IPS DF 19.7 (cell line): ENCODE results near the gene TMEM240.
"Not testable (repeated sequence)": the region's sequence is repeated elsewhere in the genome, so short reads cannot be mapped to it uniquely, and the experiment has no call there.

Source experiments
- DNase-seq: peaks from one replicate; pipeline ENCODE4 v3.0.0-alpha.2; 2013; ENCODE audit warnings: low read depth, low spot score

TMEM240 gene

DNA sequence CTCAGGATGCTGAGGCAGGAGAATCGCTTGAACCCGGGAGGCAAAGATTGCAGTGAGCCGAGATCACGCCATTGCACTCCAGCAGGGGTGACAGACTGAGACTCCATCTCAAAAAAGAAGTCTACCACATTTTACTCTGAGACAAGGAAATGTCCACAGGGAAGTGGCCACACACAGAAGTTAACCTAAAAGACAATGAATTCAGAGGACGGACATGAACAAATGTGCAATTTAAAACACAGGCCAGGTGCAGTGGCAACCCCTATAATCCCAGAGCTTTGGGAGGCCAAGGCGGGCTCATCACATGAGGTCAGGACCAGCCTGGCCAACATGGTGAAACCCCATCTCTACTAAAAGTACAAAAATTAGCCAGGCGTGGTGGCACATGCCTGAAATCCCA lies 17.3 kb upstream of the TMEM240 start:
- DNase-seq, result not testable (repeated sequence)

GRCh38 chr1:1556961-1557360 lies 16.5 kb upstream of the TMEM240 start:
- not testable (repeated sequence) for DNase-seq

DNA sequence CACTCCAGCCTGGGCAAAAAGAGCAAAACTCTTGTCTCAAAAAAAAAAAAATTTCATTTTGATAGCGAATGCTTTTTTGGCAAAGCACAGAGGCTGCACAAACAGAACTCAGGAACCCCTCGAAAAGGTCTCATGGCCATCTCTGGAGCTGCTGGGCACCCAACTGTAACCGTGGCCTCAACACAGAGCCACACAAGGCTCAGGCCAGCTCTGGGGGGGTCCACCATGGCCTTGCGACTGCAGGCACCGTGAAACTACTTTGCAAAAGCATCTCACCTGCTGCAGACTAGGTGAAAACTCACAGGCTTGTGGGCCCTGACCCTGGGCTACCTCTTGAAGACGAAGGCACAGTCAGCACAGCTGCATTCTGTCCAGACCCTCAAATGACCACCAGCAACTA lies 16.1 kb upstream of the TMEM240 start:
- no peak for DNase-seq

DNA sequence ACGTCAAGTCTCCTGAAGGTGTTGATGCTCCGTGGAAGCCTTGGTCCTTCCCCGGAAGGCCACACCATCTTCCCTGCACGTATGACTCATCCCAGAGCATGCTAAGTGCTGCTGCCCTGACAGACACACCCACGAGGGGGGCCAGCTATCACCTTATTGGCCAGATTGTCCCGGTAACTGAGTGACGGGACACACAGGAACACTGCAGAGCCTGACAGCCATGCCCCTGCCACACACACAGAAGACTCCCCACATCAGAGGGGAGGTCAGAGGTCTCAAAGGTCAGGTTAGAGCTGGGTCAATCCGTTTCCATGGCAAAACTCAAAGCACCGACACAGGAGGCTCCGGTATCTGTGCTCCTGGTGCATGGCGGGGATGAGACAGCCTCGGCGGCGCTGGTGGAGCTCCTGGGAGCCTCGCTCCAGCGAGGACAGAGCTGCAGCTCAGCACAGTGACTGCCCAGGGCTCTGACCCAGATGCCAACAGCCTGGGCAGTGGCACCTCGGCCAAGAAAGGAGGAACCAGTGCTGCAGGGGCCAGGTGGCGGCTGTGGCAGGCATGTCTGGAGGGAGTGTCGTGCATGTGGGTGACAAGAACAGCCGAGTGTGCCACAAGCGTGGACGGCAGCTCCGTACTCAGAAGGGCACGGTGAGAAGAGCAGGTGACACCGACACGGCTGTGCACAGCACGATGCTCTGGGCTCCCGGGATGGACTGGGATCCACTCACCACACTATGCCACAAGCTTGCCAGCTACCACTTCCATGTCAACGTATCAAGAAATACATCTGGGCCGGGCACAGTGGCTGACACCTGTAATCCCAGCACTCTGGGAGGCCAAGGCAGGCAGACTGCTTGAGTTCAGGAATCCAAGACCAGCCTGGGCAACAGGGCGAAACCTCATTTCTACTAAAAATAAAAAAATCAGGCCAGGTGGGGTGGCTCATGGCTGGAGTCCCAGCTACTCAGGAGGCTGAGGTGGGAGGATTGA lies 14.8 kb upstream of the TMEM240 start:
- no peak for DNase-seq

DNA sequence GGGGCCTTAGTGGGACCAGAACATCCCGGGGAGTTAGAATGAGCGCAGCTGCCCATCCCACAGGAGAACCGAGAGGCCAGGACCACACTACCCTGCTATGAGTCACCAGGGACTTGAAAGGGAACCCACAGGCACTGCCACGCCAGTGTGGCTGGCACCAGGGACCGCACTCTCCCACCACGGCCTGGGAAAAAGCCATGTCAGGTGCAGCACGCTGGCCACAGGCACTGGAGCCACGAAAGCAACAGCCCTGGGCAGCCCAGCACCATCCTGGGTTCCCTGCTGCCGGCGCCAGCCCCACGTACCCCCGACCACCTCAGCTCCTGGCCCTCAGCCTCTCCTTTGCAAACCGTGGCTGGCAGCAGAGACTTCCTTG lies 14.1 kb upstream of the TMEM240 start:
- no peak for DNase-seq

GRCh38 chr1:1553821-1554494 lies 13.5 kb upstream of the TMEM240 start:
- no peak for DNase-seq

DNA sequence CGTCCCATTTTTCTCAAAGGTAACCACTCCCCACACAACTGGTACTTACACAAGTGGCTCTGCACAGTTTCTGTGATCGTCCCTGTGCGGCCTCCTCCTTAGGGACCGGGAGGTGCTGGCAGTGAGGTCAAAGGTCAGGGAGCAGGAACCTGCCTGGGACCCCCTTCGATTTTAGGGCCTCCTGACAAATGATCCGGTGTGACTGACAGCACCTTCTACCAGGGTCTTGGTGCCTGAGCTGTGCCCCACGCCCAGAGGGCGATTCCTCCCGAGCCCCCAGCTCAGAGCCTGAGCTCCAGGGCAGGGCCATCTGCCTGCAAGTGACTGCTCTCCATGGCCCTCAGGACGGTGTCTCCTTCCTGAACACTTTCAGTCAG lies 11.8 kb upstream of the TMEM240 start:
- no peak for DNase-seq

DNA sequence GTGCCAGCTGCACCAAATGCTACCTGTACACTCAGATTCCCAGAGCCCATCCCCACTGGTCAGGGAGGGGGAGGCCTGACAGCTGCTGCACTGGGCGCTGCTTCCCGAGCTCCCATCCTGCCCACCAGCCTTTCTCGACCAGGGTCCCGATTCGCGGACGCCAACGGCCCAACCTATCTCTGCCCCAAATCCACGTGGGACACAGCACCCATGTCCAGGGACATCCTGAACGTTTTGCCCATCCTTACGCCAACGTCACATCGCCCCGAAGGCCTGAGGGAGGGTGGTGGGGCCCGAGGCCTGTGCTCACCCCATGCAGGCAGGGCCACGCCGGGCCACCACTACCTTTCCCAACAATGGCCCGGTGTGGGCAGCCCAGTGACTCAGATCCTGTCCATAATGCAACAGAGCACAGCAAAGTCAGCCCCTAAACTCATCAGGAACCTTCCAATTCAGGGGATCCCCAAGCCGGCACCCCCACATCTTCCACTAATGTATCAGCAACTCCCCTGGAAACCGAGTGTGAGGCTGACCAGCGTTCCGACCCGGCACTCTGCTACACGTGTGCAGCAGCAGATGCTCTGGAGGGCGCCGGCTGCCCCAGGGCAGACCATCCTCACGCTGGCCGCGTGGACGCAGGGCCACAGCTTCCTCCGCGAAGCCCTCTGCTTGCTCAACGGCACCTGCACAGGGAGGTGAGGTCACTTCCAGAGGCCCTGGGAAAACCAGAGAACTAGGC lies 11.3 kb upstream of the TMEM240 start:
- DNase-seq, result no peak

GRCh38 chr1:1550591-1551432 lies 10.4 kb upstream of the TMEM240 start:
- DNase-seq, result no peak

DNA sequence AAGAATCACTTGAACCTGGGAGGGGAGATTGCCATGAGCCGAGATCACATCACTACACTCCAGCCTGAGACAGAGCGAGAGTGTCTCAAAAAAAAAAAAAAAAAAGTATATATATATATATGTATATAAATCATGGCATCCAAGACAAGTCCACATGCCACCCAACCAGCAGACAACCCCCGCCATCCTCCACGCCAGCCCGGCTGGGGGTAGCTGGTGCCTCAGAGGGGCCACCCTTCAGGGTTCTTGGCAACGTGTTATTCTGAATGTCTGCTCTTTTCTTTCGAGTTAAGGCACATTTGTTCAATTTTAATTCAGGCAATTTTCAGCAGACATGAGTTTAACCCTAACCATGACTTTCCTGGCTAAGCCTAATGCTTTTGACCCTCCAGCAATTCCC lies 9.7 kb upstream of the TMEM240 start:
- DNase-seq, result no peak

DNA sequence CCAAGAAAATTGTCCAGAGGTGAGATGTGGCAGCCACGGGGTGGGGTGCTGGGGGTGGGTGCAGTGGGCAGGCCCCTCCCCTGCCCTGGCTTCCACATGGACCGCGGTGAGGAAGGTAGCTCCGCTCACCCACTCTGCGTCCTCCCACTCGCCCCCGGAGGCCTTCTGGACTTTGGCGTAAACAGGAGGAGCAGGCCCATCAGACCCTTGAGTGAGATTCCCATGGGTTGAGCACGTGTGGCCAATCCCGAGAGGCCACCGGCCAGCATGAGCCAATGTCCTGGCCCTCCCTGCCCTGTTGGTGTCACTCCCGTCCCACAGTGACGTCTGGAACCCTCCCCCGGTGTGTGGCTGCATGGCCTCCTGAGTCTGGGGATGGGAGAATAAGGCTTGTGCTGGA lies 8.2 kb upstream of the TMEM240 start:
- DNase-seq, result no peak

DNA sequence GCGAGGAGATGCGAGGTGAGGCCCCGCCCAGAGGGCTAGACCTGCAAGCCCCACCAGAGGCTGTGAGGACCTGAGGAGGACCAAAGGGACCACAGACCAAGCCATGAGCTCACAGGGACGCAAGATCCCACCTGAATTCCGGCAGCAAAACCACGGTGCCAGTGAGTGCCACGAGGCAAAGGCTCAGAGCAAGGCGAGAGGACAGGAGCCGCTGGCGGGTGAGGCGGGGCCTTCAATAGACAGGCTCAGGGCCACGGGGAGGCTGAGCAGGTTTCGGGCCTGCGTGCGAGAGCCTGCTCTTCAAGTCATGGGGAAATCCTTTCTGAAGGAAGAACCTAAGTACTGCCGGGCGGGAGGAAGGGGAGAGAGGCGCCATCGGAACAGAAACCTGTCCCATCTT lies 7.1 kb upstream of the TMEM240 start:
- no peak for DNase-seq

- DNase-seq, result no peak
These were observed 6.6 kb upstream of the TMEM240 start for GRCh38 chr1:1547011-1547410.

GRCh38 chr1:1545946-1546737 lies 5.7 kb upstream of the TMEM240 start:
- no peak for DNase-seq

GRCh38 chr1:1544544-1544943 lies 4.1 kb upstream of the TMEM240 start:
- DNase-seq, result no peak

GRCh38 chr1:1543706-1544099 lies 3.3 kb upstream of the TMEM240 start:
- no peak for DNase-seq

GRCh38 chr1:1542766-1543705 lies 2.6 kb upstream of the TMEM240 start:
- no peak for DNase-seq

GRCh38 chr1:1541956-1542765 lies 1.7 kb upstream of the TMEM240 start:
- no peak for DNase-seq
